Astrocyte (in vitro differentiated cells and primary cell): ENCODE data around the gene LRRC8D. TPM values are rescaled to one million over a fixed set of nuclear protein-coding genes. Genes with fewer than 3 reads are reported as not detected.
A peak's percentile ranks its signal among the peaks of the same experiment; 100 is the strongest.

Source experiments
- DNase-seq: peaks from one replicate; pipeline ENCODE4 v3.0.0-alpha.2; 2010; ENCODE audit warnings: low read depth
- FAIRE-seq: peaks from 2 replicates; lab custom pipeline; 2011; peaks lifted over from hg19 to GRCh38; lab: Jason Lieb, UNC
- H2AFZ ChIP-seq: 2 replicates; pipeline ENCODE4 v1.6.0; 2012; ENCODE audit warnings: low read depth, low read length, inconsistent platforms
- H3K27ac ChIP-seq: 2 replicates; pipeline ENCODE4 v1.5.1; 2011; ENCODE audit warnings: low read depth, low read length, inconsistent platforms
- H3K27me3 ChIP-seq: 2 replicates; pipeline ENCODE4 v1.6.0; 2011; ENCODE audit warnings: low read length, inconsistent platforms; ENCODE audit not compliant: insufficient read depth
- H3K36me3 ChIP-seq: 2 replicates; pipeline ENCODE4 v1.5.1; 2011; ENCODE audit warnings: low read length, inconsistent platforms; ENCODE audit not compliant: insufficient read depth
- H3K4me1 ChIP-seq: 2 replicates; pipeline ENCODE4 v1.5.1; 2011; ENCODE audit warnings: low read length, inconsistent platforms; ENCODE audit not compliant: insufficient read depth
- H3K4me2 ChIP-seq: 2 replicates; pipeline ENCODE4 v1.6.0; 2012; ENCODE audit warnings: low read length, inconsistent platforms
- H3K4me3 ChIP-seq: 2 replicates; pipeline ENCODE4 v1.5.1; 2011; ENCODE audit warnings: low read depth, mild to moderate bottlenecking, low read length, inconsistent platforms; ENCODE audit not compliant: insufficient read depth
- H3K79me2 ChIP-seq: 2 replicates; pipeline ENCODE4 v1.6.0; 2012; ENCODE audit warnings: mild to moderate bottlenecking, low read length, inconsistent platforms; ENCODE audit not compliant: insufficient read depth
- H3K9ac ChIP-seq: 2 replicates; pipeline ENCODE4 v1.6.0; 2012; ENCODE audit warnings: mild to moderate bottlenecking, low read length, inconsistent platforms
- H3K9me3 ChIP-seq: 2 replicates; pipeline ENCODE4 v1.5.1; 2012; ENCODE audit warnings: low read depth, mild to moderate bottlenecking, low read length, inconsistent platforms; ENCODE audit not compliant: insufficient read depth
- H4K20me1 ChIP-seq: 2 replicates; pipeline ENCODE4 v1.6.0; 2012; ENCODE audit warnings: low read length, inconsistent platforms; ENCODE audit not compliant: insufficient read depth
- H3K27ac Mint-ChIP-seq: one replicate; pipeline ENCODE4 v1.8.0; 2021; ENCODE audit warnings: mild to moderate bottlenecking, mixed read lengths; ENCODE audit not compliant: unreplicated experiment
- H3K27me3 Mint-ChIP-seq: one replicate; pipeline ENCODE4 v1.8.0; 2021; ENCODE audit warnings: low read depth, mixed read lengths; ENCODE audit not compliant: unreplicated experiment
- H3K36me3 Mint-ChIP-seq: one replicate; pipeline ENCODE4 v1.8.0; 2021; ENCODE audit warnings: low read depth, mixed read lengths; ENCODE audit not compliant: unreplicated experiment
- H3K4me1 Mint-ChIP-seq: one replicate; pipeline ENCODE4 v1.8.0; 2021; ENCODE audit warnings: low read depth, mixed read lengths; ENCODE audit not compliant: unreplicated experiment
- H3K4me3 Mint-ChIP-seq: one replicate; pipeline ENCODE4 v1.8.0; 2021; ENCODE audit warnings: mild to moderate bottlenecking, moderate library complexity, mixed read lengths; ENCODE audit not compliant: unreplicated experiment
- H3K9me3 Mint-ChIP-seq: one replicate; pipeline ENCODE4 v1.8.0; 2021; ENCODE audit warnings: mild to moderate bottlenecking, mixed read lengths; ENCODE audit not compliant: unreplicated experiment
- EZH2 ChIP-seq: IDR thresholded peaks from 2 replicates; pipeline ENCODE4 v1.6.1; 2012; ENCODE audit warnings: mild to moderate bottlenecking, low read length, inconsistent platforms; ENCODE audit not compliant: insufficient read depth
- total RNA-seq: library from RNA; stranded (reverse); gene quantifications from 2 replicates; pipeline ENCODE4 v1.2.1, GENCODE V29; 2021
- TF ChIP-seq, protein P1 (sequence below): IDR thresholded peaks from 2 replicates; pipeline ENCODE4 v1.5.1; 2011; ENCODE audit warnings: low read depth, mild to moderate bottlenecking, inconsistent platforms, low read length, moderate library complexity; ENCODE audit not compliant: insufficient read depth

The LRRC8D gene
- total RNA-seq, 1 donor from 2014 or later, result 36.9 TPM

GRCh38 chr1:89779151-89779940 is 41.5 kb upstream of the LRRC8D start:
- H3K9me3 Mint-ChIP-seq, result no peaks in the 10 kb centered on the region
- TF ChIP-seq, protein P1, sequence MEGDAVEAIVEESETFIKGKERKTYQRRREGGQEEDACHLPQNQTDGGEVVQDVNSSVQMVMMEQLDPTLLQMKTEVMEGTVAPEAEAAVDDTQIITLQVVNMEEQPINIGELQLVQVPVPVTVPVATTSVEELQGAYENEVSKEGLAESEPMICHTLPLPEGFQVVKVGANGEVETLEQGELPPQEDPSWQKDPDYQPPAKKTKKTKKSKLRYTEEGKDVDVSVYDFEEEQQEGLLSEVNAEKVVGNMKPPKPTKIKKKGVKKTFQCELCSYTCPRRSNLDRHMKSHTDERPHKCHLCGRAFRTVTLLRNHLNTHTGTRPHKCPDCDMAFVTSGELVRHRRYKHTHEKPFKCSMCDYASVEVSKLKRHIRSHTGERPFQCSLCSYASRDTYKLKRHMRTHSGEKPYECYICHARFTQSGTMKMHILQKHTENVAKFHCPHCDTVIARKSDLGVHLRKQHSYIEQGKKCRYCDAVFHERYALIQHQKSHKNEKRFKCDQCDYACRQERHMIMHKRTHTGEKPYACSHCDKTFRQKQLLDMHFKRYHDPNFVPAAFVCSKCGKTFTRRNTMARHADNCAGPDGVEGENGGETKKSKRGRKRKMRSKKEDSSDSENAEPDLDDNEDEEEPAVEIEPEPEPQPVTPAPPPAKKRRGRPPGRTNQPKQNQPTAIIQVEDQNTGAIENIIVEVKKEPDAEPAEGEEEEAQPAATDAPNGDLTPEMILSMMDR, result no peak
- TF ChIP-seq EZH2, result no peak
- no peak overlapping the region for H3K4me3 Mint-ChIP-seq
- no peaks in the 10 kb centered on the region for H3K36me3 Mint-ChIP-seq
- Histone ChIP-seq H3K4me2 (no peak overlapping the region), H3K9ac (no peak overlapping the region), H3K4me3 (no peak overlapping the region), H4K20me1 (no peaks in the 10 kb centered on the region), H3K27ac (no peak overlapping the region), H3K9me3 (no peaks in the 10 kb centered on the region), H3K27me3 (peaks cover 5% of the 10 kb centered on the region), H2AFZ (no peak overlapping the region), H3K4me1 (no peaks in the 10 kb centered on the region), H3K79me2 (no peaks in the 10 kb centered on the region), H3K36me3 (no peaks in the 10 kb centered on the region)
- FAIRE-seq (no peak), DNase-seq (no peak)
- H3K4me1 Mint-ChIP-seq, result peaks cover 9% of the 10 kb centered on the region
- no peak overlapping the region for H3K27ac Mint-ChIP-seq
- peaks cover 5% of the 10 kb centered on the region for H3K27me3 Mint-ChIP-seq

- FAIRE-seq (no peak), DNase-seq (peak; percentile 41)
- Histone ChIP-seq H3K36me3 (no peaks in the 10 kb centered on the region), H4K20me1 (no peaks in the 10 kb centered on the region), H3K79me2 (no peaks in the 10 kb centered on the region), H3K27me3 (peaks cover 5% of the 10 kb centered on the region), H3K27ac (no peak overlapping the region), H3K4me2 (no peak overlapping the region), H2AFZ (no peak overlapping the region), H3K4me1 (no peaks in the 10 kb centered on the region), H3K9me3 (no peaks in the 10 kb centered on the region), H3K4me3 (no peak overlapping the region), H3K9ac (no peak overlapping the region)
- Mint-ChIP-seq H3K36me3 (no peaks in the 10 kb centered on the region), H3K9me3 (no peaks in the 10 kb centered on the region), H3K4me3 (no peak overlapping the region), H3K27me3 (peaks cover 11% of the 10 kb centered on the region), H3K27ac (no peak overlapping the region), H3K4me1 (peaks cover 9% of the 10 kb centered on the region)
- no peak for TF ChIP-seq EZH2
- TF ChIP-seq, protein P1, result peak; percentile 43
These were observed 40.1 kb upstream of the LRRC8D start for GRCh38 chr1:89780721-89781120.
